ENCODE data around the gene MED16. TPM values are rescaled to one million over a fixed set of nuclear protein-coding genes. Genes with fewer than 3 reads are reported as not detected.

The MED16 gene
- total and polyA plus RNA-seq, 10 of the 15 experiments (the other 5 are each of a cell fraction or from before 2014, with no cell fraction given) = 0.56 to 51.1 (median 13.6) TPM

- Histone ChIP-seq H3K79me2 (ENCODE audit: control insufficient read depth, insufficient read depth, low read length) (peaks cover 58% of the 10 kb centered on the region), H4K20me1 (ENCODE audit: control insufficient read depth, insufficient read depth) (no peaks in the 10 kb centered on the region), H2AFZ (ENCODE audit: control insufficient read depth, low read depth, low read length) (no peak overlapping the region), H3K4me3 (no peak overlapping the region), H3K27ac (ENCODE audit: control insufficient read depth, insufficient read depth) (no peak overlapping the region; the same call in 1 of the 2 replicates), H3K27me3 (replicated peaks in 1 of 2; ENCODE audit: control insufficient read depth in 2 of 2, insufficient read depth in 2 of 2, low read length in 1 of 2) (no peaks in the 10 kb centered on the region), H3K9ac (ENCODE audit: control insufficient read depth, insufficient read depth, low read length) (no peak overlapping the region), H3K36me3 (ENCODE audit: control insufficient read depth in 2 of 2, insufficient read depth in 2 of 2, low read length in 1 of 2) (peaks cover 9 to 21% of the 10 kb centered on the region in 2 experiments), H3K9me3 (replicated peaks; ENCODE audit: control insufficient read depth, insufficient read depth, low read length) (peaks cover 4% of the 10 kb centered on the region), H3K4me2 (ENCODE audit: control insufficient read depth, insufficient read depth) (no peak overlapping the region; the same call in 1 of the 2 replicates), H3K4me1 (ENCODE audit: control insufficient read depth, insufficient read depth, low read length) (peaks cover 21% of the 10 kb centered on the region)
- CTCF ChIA-PET = interaction anchor here (1.4 to 2.2 kb wide), 2 partner anchors 50 to 71 kb away, joined by 4 to 7 read pairs; partner anchors contain the start of gene WDR18
- TF ChIP-seq POU2F2 (IDR thresholded peaks at IDR 0.05; ENCODE audit: borderline replicate concordance, low read depth, low read length) (no peak), ATF3 (IDR thresholded peaks at IDR 0.05; ENCODE audit: borderline replicate concordance, extremely low read depth, low read depth, low read length) (no peak), BCLAF1 (IDR thresholded peaks at IDR 0.05) (no peak), EP300 (IDR thresholded peaks at IDR 0.05; ENCODE audit: borderline replicate concordance in 1 of 2, control insufficient read depth in 1 of 2, low read depth in 2 of 2, low read length in 2 of 2) (no peak), RAD51 (IDR thresholded peaks at IDR 0.05) (no peak)
- SMC1A ChIA-PET (ENCODE audit: uncharacterized antibody, unreplicated experiment) = no interaction called here
- RAD21 ChIA-PET (ENCODE audit: unreplicated experiment) = interaction anchor here (0.8 to 2.4 kb wide), 3 partner anchors 11 to 50 kb away, joined by 3 to 10 read pairs (median 9); partner anchors contain the start of gene WDR18
- FAIRE-seq = no peak
- no peak for DNase-seq (ENCODE audit: low read depth, low spot score)
- in situ Hi-C loops (cut with MboI) = no loop called here
- no peak for ATAC-seq
- no TSS peak for BruUV-seq (replicated peaks)
- POLR2A ChIA-PET = interaction anchor here (0.6 to 1.4 kb wide), 2 partner anchors 12 to 30 kb away, joined by 3 read pairs; no protein-coding TSS in a partner anchor
- WGBS (ENCODE audit: insufficient coverage, insufficient replicate concordance, low lambda C conversion rate, missing lambda C conversion rate) = 87% methylated on average over 27 of the region's 29 CpGs
- intact Hi-C loops (cut with micrococcal nuclease; ENCODE audit: unreplicated experiment) = no loop called here
Observed at GRCh38 chr19:934197-934840, 41.3 kb upstream of the MED16 start.
